Measurements from ENCODE around the gene TCAIM. TPM values are rescaled to one million over a fixed set of nuclear protein-coding genes. Genes with fewer than 3 reads are reported as not detected.

The TCAIM gene
- polyA plus RNA-seq, 1 of the 3 experiments (the other 2 are of a cell fraction), result 8.4 TPM

GRCh38 chr3:44292276-44292675, 46.3 kb upstream of the TCAIM start:
- Histone ChIP-seq H3K4me3 (ENCODE audit: low read depth in 2 of 2, low read length in 1 of 2) (no peak overlapping the region), H3K4me2 (no peak overlapping the region), H3K9me2 (no peaks in the 10 kb centered on the region), H3K36me3 (replicated peaks in 1 of 2; ENCODE audit: control insufficient read depth in 1 of 2, insufficient read depth in 2 of 2, low read length in 1 of 2) (no peaks in the 10 kb centered on the region), H3K9me3 (no peaks in the 10 kb centered on the region), H3K27me3 (ENCODE audit: insufficient read depth) (no peaks in the 10 kb centered on the region), H3K27ac (ENCODE audit: low read depth in 2 of 2, low read length in 1 of 2) (no peak overlapping the region), H2AFZ (ENCODE audit: low read depth) (no peak overlapping the region), H3K9ac (no peak overlapping the region), H3F3A (replicated peaks; ENCODE audit: insufficient read depth) (no peaks in the 10 kb centered on the region), H3K79me2 (ENCODE audit: insufficient read depth) (no peaks in the 10 kb centered on the region), H4K20me1 (ENCODE audit: insufficient read depth) (no peaks in the 10 kb centered on the region), H3K4me1 (ENCODE audit: control insufficient read depth in 1 of 2, insufficient read depth in 2 of 2, low read depth in 1 of 2, low read length in 1 of 2) (no peaks in the 10 kb centered on the region)
- ChIA-PET CTCF (interaction anchor here (0.6 to 1.7 kb wide), 4 partner anchors 9 to 398 kb away, joined by 3 to 4 read pairs (median 3); no protein-coding TSS in a partner anchor), POLR2A (no interaction called here)
- TF ChIP-seq GATA2 (CRISPR knock-in tag; IDR thresholded peaks at IDR 0.05), result no peak
- TF ChIP-seq TEAD4 (IDR thresholded peaks at IDR 0.05; ENCODE audit: borderline replicate concordance, insufficient read depth), result no peak
- TF ChIP-seq IRF3 (IDR thresholded peaks at IDR 0.05; ENCODE audit: low read depth, low read length), result no peak
- TF ChIP-seq TCF12 (IDR thresholded peaks at IDR 0.05), result no peak
- TF ChIP-seq, protein P1, sequence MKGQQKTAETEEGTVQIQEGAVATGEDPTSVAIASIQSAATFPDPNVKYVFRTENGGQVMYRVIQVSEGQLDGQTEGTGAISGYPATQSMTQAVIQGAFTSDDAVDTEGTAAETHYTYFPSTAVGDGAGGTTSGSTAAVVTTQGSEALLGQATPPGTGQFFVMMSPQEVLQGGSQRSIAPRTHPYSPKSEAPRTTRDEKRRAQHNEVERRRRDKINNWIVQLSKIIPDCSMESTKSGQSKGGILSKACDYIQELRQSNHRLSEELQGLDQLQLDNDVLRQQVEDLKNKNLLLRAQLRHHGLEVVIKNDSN (IDR thresholded peaks at IDR 0.05; ENCODE audit: borderline replicate concordance, low read depth), result no peak
- TF ChIP-seq ZBTB33 (IDR thresholded peaks at IDR 0.05; ENCODE audit: borderline replicate concordance, low read depth), result no peak
- TF ChIP-seq TAF1 (IDR thresholded peaks at IDR 0.05; ENCODE audit: borderline replicate concordance, low read depth, low read length), result no peak
- TF ChIP-seq FOSL2 (IDR thresholded peaks at IDR 0.05; ENCODE audit: borderline replicate concordance, low read depth), result no peak
- TF ChIP-seq REST (IDR thresholded peaks at IDR 0.05; ENCODE audit: low read depth, low read length), result no peak
- TF ChIP-seq JUND (IDR thresholded peaks at IDR 0.05), result no peak
- TF ChIP-seq POLR2AphosphoS5 (IDR thresholded peaks at IDR 0.05; ENCODE audit: low read depth, low read length), result no peak
- no peak for TF ChIP-seq SIN3A (IDR thresholded peaks at IDR 0.05; ENCODE audit: borderline replicate concordance, low read depth, low read length)
- 39% methylated on average over 2 of the region's 2 CpGs for WGBS (ENCODE audit: low lambda C conversion rate)
- no peak for DNase-seq

Measured in SK-N-SH (cell line).